Measurements from ENCODE around the gene ABL1.
"Not testable (repeated sequence)": the region's sequence is repeated elsewhere in the genome, so short reads cannot be mapped to it uniquely, and the experiment has no call there.

ABL1 gene

DNA sequence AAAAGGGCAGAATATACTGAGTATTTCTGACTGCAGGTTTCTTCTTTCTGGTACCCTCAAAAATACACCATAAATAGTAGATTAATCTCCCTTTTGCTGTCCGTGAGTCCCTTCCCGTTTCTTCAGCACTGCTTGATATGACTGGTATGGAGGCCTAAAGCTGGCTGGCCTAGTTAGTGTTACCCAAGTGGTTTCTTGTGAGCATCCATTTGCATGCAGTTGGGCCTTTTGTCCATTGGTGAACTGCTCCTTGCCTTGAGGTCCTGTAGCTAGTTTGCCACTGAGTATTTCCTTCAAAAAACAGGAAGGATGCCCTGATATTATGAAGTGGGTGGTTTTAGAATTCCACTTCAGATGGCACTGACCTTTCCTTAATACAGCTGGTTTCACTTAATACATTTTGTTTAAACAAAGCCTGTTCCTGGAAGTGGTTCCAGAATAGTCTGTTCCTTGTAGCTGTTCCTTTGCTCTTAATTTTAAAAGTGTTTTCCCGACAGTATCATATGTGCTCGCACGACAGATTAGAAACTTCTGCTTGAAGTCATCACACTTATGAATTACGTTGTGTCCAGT is 40.0 kb upstream of the ABL1 start:
- Histone ChIP-seq H4K20me1 (ENCODE audit: low read depth, low read length) (0 out of 2 replicates have a peak, but pooled peaks cover 7% of the 10 kb centered on the region), H3K36me3 (ENCODE audit: low read length) (no peaks in the 10 kb centered on the region), H3K27me3 (ENCODE audit: low read length) (no peaks in the 10 kb centered on the region), H3F3A (ENCODE audit: insufficient read depth) (no peaks in the 10 kb centered on the region), H2AFZ (ENCODE audit: low read depth, low read length, severe bottlenecking) (no peak overlapping the region), H3K4me2 (ENCODE audit: low read depth, low read length, poor library complexity, severe bottlenecking) (no peak overlapping the region), H3K27ac (ENCODE audit: low read depth, low read length) (no peak overlapping the region), H3K4me3 (ENCODE audit: insufficient read depth, low read length, poor library complexity, severe bottlenecking) (no peak overlapping the region), H3K9ac (ENCODE audit: low read length) (no peak overlapping the region), H3K79me2 (ENCODE audit: insufficient read depth, low read length) (no peaks in the 10 kb centered on the region), H3K9me3 (ENCODE audit: insufficient read depth, low read length) (no peaks in the 10 kb centered on the region), H3K9me2 (replicated peaks; ENCODE audit: insufficient read depth, low read length) (no peaks in the 10 kb centered on the region)
- no peak for TF ChIP-seq EZH2phosphoT487 (conservative IDR thresholded peaks at IDR 0.05; ENCODE audit: low read length)
- TF ChIP-seq, protein P1, sequence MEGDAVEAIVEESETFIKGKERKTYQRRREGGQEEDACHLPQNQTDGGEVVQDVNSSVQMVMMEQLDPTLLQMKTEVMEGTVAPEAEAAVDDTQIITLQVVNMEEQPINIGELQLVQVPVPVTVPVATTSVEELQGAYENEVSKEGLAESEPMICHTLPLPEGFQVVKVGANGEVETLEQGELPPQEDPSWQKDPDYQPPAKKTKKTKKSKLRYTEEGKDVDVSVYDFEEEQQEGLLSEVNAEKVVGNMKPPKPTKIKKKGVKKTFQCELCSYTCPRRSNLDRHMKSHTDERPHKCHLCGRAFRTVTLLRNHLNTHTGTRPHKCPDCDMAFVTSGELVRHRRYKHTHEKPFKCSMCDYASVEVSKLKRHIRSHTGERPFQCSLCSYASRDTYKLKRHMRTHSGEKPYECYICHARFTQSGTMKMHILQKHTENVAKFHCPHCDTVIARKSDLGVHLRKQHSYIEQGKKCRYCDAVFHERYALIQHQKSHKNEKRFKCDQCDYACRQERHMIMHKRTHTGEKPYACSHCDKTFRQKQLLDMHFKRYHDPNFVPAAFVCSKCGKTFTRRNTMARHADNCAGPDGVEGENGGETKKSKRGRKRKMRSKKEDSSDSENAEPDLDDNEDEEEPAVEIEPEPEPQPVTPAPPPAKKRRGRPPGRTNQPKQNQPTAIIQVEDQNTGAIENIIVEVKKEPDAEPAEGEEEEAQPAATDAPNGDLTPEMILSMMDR (IDR thresholded peaks at IDR 0.05; ENCODE audit: insufficient read depth, low read length, poor library complexity, severe bottlenecking): no peak

- H3F3A ChIP-seq (ENCODE audit: insufficient read depth); H3K9me3 ChIP-seq (ENCODE audit: insufficient read depth, low read length); H3K9ac ChIP-seq (ENCODE audit: low read length); H4K20me1 ChIP-seq (ENCODE audit: low read depth, low read length); H3K4me3 ChIP-seq (ENCODE audit: insufficient read depth, low read length, poor library complexity, severe bottlenecking); H3K9me2 ChIP-seq (replicated peaks; ENCODE audit: insufficient read depth, low read length); H3K36me3 ChIP-seq (ENCODE audit: low read length); H3K27me3 ChIP-seq (ENCODE audit: low read length); H2AFZ ChIP-seq (ENCODE audit: low read depth, low read length, severe bottlenecking); H3K79me2 ChIP-seq (ENCODE audit: insufficient read depth, low read length); H3K27ac ChIP-seq (ENCODE audit: low read depth, low read length); H3K4me2 ChIP-seq (ENCODE audit: low read depth, low read length, poor library complexity, severe bottlenecking): not testable (repeated sequence)
Measured at GRCh38 chr9:130803116-130803515, 31.9 kb upstream of the ABL1 start.

- H4K20me1 ChIP-seq (ENCODE audit: low read depth, low read length): peaks cover 4% of the 10 kb centered on the region; the same call in 1 of the 2 replicates
- TF ChIP-seq, protein P1 (IDR thresholded peaks at IDR 0.05; ENCODE audit: insufficient read depth, low read length, poor library complexity, severe bottlenecking): no peak
- no peak for TF ChIP-seq EZH2phosphoT487 (conservative IDR thresholded peaks at IDR 0.05; ENCODE audit: low read length)
- H3F3A ChIP-seq (ENCODE audit: insufficient read depth): no peaks in the 10 kb centered on the region
- no peaks in the 10 kb centered on the region for H3K9me2 ChIP-seq (replicated peaks; ENCODE audit: insufficient read depth, low read length)
- H3K9me3 ChIP-seq (ENCODE audit: insufficient read depth, low read length): no peaks in the 10 kb centered on the region
- H2AFZ ChIP-seq (ENCODE audit: low read depth, low read length, severe bottlenecking): no peak overlapping the region
- H3K79me2 ChIP-seq (ENCODE audit: insufficient read depth, low read length): no peaks in the 10 kb centered on the region
- H3K9ac ChIP-seq (ENCODE audit: low read length): no peak overlapping the region
- H3K27ac ChIP-seq (ENCODE audit: low read depth, low read length): no peak overlapping the region
- H3K4me2 ChIP-seq (ENCODE audit: low read depth, low read length, poor library complexity, severe bottlenecking): no peak overlapping the region
- no peaks in the 10 kb centered on the region for H3K36me3 ChIP-seq (ENCODE audit: low read length)
- no peak overlapping the region for H3K4me3 ChIP-seq (ENCODE audit: insufficient read depth, low read length, poor library complexity, severe bottlenecking)
- H3K27me3 ChIP-seq (ENCODE audit: low read length): no peaks in the 10 kb centered on the region
Measured at GRCh38 chr9:130805510-130806326, 29.3 kb upstream of the ABL1 start.

GRCh38 chr9:130806327-130806716 is 28.7 kb upstream of the ABL1 start:
- no peaks in the 10 kb centered on the region for H3K9me2 ChIP-seq (replicated peaks; ENCODE audit: insufficient read depth, low read length)
- no peaks in the 10 kb centered on the region for H3K9me3 ChIP-seq (ENCODE audit: insufficient read depth, low read length)
- H3K4me3 ChIP-seq (ENCODE audit: insufficient read depth, low read length, poor library complexity, severe bottlenecking): no peak overlapping the region
- no peaks in the 10 kb centered on the region for H3K27me3 ChIP-seq (ENCODE audit: low read length)
- no peak overlapping the region for H2AFZ ChIP-seq (ENCODE audit: low read depth, low read length, severe bottlenecking)
- no peak overlapping the region for H3K27ac ChIP-seq (ENCODE audit: low read depth, low read length)
- peaks cover 4% of the 10 kb centered on the region; the same call in 1 of the 2 replicates for H4K20me1 ChIP-seq (ENCODE audit: low read depth, low read length)
- H3K9ac ChIP-seq (ENCODE audit: low read length): no peak overlapping the region
- H3K36me3 ChIP-seq (ENCODE audit: low read length): no peaks in the 10 kb centered on the region
- no peak overlapping the region for H3K4me2 ChIP-seq (ENCODE audit: low read depth, low read length, poor library complexity, severe bottlenecking)
- TF ChIP-seq EZH2phosphoT487 (conservative IDR thresholded peaks at IDR 0.05; ENCODE audit: low read length): no peak
- TF ChIP-seq, protein P1 (IDR thresholded peaks at IDR 0.05; ENCODE audit: insufficient read depth, low read length, poor library complexity, severe bottlenecking): no peak
- H3F3A ChIP-seq (ENCODE audit: insufficient read depth): no peaks in the 10 kb centered on the region
- no peaks in the 10 kb centered on the region for H3K79me2 ChIP-seq (ENCODE audit: insufficient read depth, low read length)

Measured in SU-DHL-6 (cell line).